GM21619 (cell line): ENCODE measurements around the gene PPP3R1.

ENCODE experiments used
- ATAC-seq: cut with Tn5 transposase; IDR thresholded peaks from one replicate; pipeline ENCODE4 v1.9.1; 2021; ENCODE audit not compliant: unreplicated experiment

The PPP3R1 gene

DNA sequence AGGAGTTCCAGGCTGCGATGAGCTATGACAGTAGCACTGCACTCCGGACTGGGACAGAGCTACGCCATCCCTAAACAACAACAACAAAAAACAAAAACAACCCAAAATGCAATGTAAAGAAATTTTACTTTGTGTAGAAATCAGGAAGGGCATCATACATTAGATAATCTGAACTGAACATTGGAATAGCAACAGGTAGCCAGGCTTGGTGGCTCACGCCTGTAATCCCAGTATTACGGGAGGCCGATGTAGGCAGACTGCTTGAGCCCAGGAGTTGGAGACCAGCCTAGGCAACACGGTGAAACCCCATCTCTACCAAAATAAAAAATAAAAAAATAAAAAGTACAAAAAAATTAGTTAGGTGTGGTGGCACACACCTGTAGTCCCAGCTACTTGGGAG, 96.7 kb downstream of the PPP3R1 start:
- no peak for ATAC-seq

DNA sequence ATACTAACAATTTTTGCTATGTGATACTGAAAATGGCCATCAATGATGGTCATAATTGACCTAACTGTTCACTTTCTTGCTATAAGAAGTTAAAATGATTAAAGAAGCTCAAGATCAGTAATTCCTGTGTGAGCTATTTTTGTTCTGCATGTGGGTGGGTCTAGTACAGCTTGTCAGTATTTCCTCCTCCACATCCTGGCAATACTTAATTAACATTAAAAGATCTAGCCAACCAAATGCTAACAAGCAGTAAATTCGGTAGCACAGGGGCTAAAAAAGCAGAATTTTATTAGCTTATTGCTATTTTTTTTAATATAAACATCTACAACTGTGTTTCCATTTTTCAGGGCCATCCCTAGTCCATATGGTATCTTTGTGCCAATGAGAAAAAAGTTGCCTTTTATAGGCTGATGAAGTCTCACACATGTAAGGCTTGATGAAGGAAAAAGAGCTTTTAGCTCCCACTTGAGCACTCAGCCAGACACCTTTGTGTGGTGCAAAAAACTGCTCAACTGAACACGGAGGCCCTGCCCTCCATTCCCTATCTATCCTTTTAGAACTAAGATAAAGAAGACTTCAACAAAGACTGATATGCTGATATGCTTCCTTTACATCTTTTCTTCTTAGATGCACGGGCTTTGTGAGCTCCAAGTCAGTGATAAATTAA, 99.5 kb downstream of the PPP3R1 start:
- ATAC-seq: no peak

DNA sequence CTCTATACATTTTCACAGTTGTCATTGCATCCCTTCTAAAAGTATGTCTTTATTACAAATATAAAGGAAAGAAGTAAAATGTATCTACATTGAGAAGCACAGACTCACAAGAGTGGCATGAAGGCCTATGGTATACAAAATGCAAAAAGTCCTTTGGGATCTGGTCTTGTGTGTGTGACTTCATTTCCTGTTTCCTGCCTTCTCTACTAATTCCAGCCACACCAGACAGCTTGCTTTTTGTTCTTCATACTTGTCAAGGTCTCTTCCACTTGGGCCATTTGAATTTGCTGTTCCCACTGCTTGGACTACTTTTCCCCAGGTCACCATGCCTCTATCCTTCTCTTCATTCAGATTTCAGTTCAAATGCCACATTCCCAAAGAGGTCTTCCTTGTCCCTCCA, 101.3 kb downstream of the PPP3R1 start:
- no peak for ATAC-seq

DNA sequence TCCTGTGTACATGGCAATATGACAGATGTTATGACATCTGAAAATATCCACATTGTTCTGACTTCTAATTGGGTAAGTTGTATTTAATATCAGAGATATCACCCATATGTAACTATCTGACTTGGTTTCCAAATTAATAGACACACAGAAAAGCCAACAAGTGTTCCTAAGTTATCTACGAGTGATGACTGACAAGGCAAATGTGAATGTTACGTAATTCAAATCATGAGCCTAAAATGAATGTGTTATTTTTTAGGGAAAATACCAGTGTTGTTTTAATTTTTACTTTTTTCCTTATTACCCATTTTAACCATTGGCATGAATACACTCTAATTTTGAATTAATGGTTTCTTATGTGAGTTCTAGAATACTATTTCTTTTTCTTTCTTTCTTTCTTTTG, 110.5 kb downstream of the PPP3R1 start:
- ATAC-seq: no peak

DNA sequence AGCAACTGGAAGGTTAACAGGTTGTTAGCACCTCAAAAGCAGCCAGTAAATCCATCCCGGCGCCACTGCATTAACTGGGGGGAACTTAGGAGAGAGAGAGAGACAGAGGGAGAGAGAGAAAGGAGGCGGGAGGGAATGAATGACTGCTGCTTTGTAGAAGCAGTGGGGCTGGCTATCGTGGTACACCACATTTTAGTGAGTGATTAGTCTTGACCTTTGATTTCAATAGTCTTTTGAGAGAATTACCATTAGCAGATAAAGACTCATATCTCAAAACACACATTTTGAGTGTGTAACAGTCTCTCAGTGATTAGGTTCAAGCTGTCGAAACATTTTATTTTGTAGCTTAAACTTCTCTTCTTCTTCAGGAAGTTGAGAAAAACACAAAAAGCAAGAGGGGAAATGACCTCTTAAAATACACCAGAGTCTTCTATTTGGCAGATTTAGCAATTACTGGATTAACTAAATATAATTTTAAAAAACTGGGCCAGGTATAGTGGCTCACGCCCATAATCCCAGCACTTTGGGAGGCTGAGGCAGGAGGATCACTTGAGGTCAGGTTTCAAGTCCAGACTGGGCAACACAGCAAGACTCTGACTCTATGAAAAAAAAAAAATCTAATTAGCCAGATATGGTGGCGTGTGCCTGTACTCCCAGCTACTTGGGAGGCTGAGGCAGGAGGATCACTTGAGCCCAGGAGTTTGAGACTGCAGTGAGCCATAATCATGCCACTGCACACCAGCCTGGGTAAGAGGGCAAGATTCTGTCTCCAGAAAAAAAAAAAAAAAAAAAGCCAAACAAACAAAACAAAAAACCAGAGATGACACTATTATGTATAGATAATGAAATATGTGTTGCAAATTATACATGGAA, 116.6 kb downstream of the PPP3R1 start:
- ATAC-seq: no peak

DNA sequence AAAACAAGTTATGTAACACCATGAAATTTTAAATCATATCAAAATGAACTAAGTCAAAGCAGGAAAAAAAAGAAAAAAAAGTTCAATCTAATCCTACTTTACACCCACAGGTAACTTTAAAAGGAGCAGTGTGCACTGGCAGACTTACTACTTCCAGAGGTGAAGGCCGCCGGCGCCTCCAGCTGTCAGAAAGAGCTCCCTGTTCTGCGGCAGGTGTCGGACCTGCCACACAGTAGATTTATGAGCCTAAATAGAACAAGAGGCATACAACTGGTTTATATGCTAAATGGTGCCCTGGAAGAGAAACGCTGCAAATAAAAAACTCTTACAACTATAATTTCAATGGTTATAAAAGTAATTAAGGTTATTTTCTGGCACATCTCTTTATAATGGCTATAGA, 117.8 kb downstream of the PPP3R1 start:
- no peak for ATAC-seq

DNA sequence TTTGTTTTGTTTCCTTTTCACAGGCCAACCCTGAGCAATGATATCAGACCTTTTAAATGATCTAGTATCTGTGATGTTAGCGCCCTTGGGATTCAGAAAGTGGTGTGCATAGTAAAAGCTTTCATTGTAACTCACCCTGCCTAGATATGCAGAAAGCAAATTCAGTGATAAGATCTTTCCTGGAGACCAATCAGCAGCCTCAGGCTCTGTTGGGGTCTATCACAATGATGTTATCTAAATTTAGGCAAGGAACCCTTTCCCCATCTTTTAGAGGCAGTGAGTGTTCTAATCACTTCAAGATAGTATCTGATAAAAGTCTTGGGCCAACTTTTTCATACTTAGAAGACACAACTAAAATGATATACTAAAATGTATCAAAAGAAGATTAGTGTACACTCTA, 118.2 kb downstream of the PPP3R1 start:
- ATAC-seq: no peak
